ENCODE data around the gene SCUBE1. TPM values are rescaled to one million over a fixed set of nuclear protein-coding genes. Genes with fewer than 3 reads are reported as not detected.

SCUBE1 gene
- total RNA-seq, 1 experiment from 2014 or later, result not detected

- intact Hi-C loops (cut with micrococcal nuclease; ENCODE audit: unreplicated experiment), result no loop called here
- Histone ChIP-seq H3K27ac (no peak overlapping the region), H2AFZ (no peak overlapping the region), H3K79me2 (ENCODE audit: low read depth) (no peaks in the 10 kb centered on the region), H3K36me3 (ENCODE audit: low read depth) (no peaks in the 10 kb centered on the region), H3K4me3 (no peak overlapping the region), H3K4me2 (no peak overlapping the region), H3K4me1 (replicated peaks; ENCODE audit: insufficient read depth) (no peaks in the 10 kb centered on the region), H4K20me1 (ENCODE audit: insufficient read depth) (no peaks in the 10 kb centered on the region), H3K9me3 (ENCODE audit: insufficient read depth, low read depth) (no peaks in the 10 kb centered on the region), H3F3A (ENCODE audit: insufficient read depth, low read depth) (no peaks in the 10 kb centered on the region), H3K9me2 (ENCODE audit: insufficient read depth) (no peaks in the 10 kb centered on the region), H3K27me3 (ENCODE audit: insufficient read depth, low read depth) (peaks cover 96% of the 10 kb centered on the region)
- TF ChIP-seq CTCF (conservative IDR thresholded peaks at IDR 0.05), result no peak
- no peak for TF ChIP-seq EZH2 (IDR thresholded peaks at IDR 0.05; ENCODE audit: low read depth)
- ChIA-PET CTCF (no interaction called here), POLR2A (ENCODE audit: unreplicated experiment) (no interaction called here)
- DNase-seq, result no peak
- no TSS peak for BruUV-seq (replicated peaks)
Observed at GRCh38 chr22:43329061-43329460, 14.1 kb downstream of the SCUBE1 start.

DNA sequence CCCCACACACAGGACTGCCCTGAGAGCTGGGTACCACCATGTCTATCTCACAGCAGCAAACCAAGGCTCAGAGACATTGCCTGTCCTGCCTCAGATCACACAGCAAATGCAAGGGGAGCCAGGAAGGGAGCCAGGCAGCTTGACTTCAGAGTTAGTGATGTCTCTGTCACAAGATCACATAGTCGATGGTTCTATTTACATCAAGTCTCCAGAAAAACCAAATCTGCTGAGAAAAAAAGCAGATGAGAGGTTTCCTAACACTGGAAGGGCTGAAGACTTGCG lies 16.1 kb downstream of the SCUBE1 start:
- Histone ChIP-seq H3K36me3 (ENCODE audit: low read depth) (no peaks in the 10 kb centered on the region), H3K27ac (no peak overlapping the region), H3K9me2 (ENCODE audit: insufficient read depth) (no peaks in the 10 kb centered on the region), H3K27me3 (ENCODE audit: insufficient read depth, low read depth) (peaks cover 96% of the 10 kb centered on the region), H3K4me1 (replicated peaks; ENCODE audit: insufficient read depth) (no peaks in the 10 kb centered on the region), H3F3A (ENCODE audit: insufficient read depth, low read depth) (no peaks in the 10 kb centered on the region), H3K79me2 (ENCODE audit: low read depth) (no peaks in the 10 kb centered on the region), H3K4me2 (no peak overlapping the region), H2AFZ (no peak overlapping the region), H4K20me1 (ENCODE audit: insufficient read depth) (peaks cover 3% of the 10 kb centered on the region; the same call in 1 of the 2 replicates), H3K9me3 (ENCODE audit: insufficient read depth, low read depth) (no peaks in the 10 kb centered on the region), H3K4me3 (no peak overlapping the region)
- ChIA-PET POLR2A (ENCODE audit: unreplicated experiment) (no interaction called here), CTCF (no interaction called here)
- TF ChIP-seq CTCF (conservative IDR thresholded peaks at IDR 0.05) (no peak), EZH2 (IDR thresholded peaks at IDR 0.05; ENCODE audit: low read depth) (no peak)
- intact Hi-C loops (cut with micrococcal nuclease; ENCODE audit: unreplicated experiment), result no loop called here
- BruUV-seq (replicated peaks), result no TSS peak
- no peak for DNase-seq

- no peaks in the 10 kb centered on the region; the same call in 1 of the 2 replicates for H3K9me3 ChIP-seq (ENCODE audit: insufficient read depth, low read depth)
- CTCF ChIA-PET, result no interaction called here
- no TSS peak for BruUV-seq (replicated peaks)
Observed at GRCh38 chr22:43326331-43327156, 16.6 kb downstream of the SCUBE1 start.

More at GRCh38 chr22:43326331-43327156, 16.6 kb downstream of the SCUBE1 start:
- H3K9me2 ChIP-seq (ENCODE audit: insufficient read depth), result no peaks in the 10 kb centered on the region
- POLR2A ChIA-PET (ENCODE audit: unreplicated experiment), result no interaction called here
- H3K4me1 ChIP-seq (replicated peaks; ENCODE audit: insufficient read depth), result no peaks in the 10 kb centered on the region
- H3K36me3 ChIP-seq (ENCODE audit: low read depth), result no peaks in the 10 kb centered on the region
- TF ChIP-seq EZH2 (IDR thresholded peaks at IDR 0.05; ENCODE audit: low read depth), result no peak
- no peak for TF ChIP-seq CTCF (conservative IDR thresholded peaks at IDR 0.05)
- no peak overlapping the region for H3K4me2 ChIP-seq
- no peaks in the 10 kb centered on the region for H3F3A ChIP-seq (ENCODE audit: insufficient read depth, low read depth)
- intact Hi-C loops (cut with micrococcal nuclease; ENCODE audit: unreplicated experiment), result no loop called here
- peaks cover 94% of the 10 kb centered on the region for H3K27me3 ChIP-seq (ENCODE audit: insufficient read depth, low read depth)
- no peak overlapping the region for H3K4me3 ChIP-seq
- no peak overlapping the region for H2AFZ ChIP-seq
- peaks cover 3% of the 10 kb centered on the region; the same call in 1 of the 2 replicates for H4K20me1 ChIP-seq (ENCODE audit: insufficient read depth)
- no peak for DNase-seq
- no peaks in the 10 kb centered on the region for H3K79me2 ChIP-seq (ENCODE audit: low read depth)
- H3K27ac ChIP-seq, result no peak overlapping the region

Measured in PC-9 (cell line).